Measurements from ENCODE around the gene CPEB3. TPM values are rescaled to one million over a fixed set of nuclear protein-coding genes. Genes with fewer than 3 reads are reported as not detected.

CPEB3 gene
- total RNA-seq, 1 experiment from 2014 or later = 2.8 TPM

- no peaks in the 10 kb centered on the region for H3K9me3 Mint-ChIP-seq (ENCODE audit: unreplicated experiment)
- H3K27me3 Mint-ChIP-seq (ENCODE audit: insufficient read depth, unreplicated experiment) = no peaks in the 10 kb centered on the region
- TF ChIP-seq CTCF (IDR thresholded peaks at IDR 0.05; ENCODE audit: unreplicated experiment) = no peak
- ChIA-PET POLR2A (interaction anchor here (1.0 kb wide), 1 partner anchor 108 kb away, joined by 3 read pairs; the partner anchor contains the start of genes CPEB3 and MARCHF5), CTCF (interaction anchor here (0.6 to 1.0 kb wide), 3 partner anchors 15 to 153 kb away, joined by 3 to 4 read pairs (median 3); no protein-coding TSS in a partner anchor)
- no peak for DNase-seq (ENCODE audit: unreplicated experiment)
- intact Hi-C loops (cut with micrococcal nuclease) = no loop called here
- H3K36me3 Mint-ChIP-seq (ENCODE audit: insufficient read depth, unreplicated experiment) = peaks cover 25% of the 10 kb centered on the region
- BruUV-seq (replicated peaks) = no TSS peak
- no peak overlapping the region for H3K27ac Mint-ChIP-seq (ENCODE audit: low read depth, unreplicated experiment)
- no peak overlapping the region for H3K4me3 Mint-ChIP-seq (ENCODE audit: unreplicated experiment)
- no peaks in the 10 kb centered on the region for H3K4me1 Mint-ChIP-seq (ENCODE audit: insufficient read depth, unreplicated experiment)
Measured at GRCh38 chr10:92183199-92183598, 107.7 kb downstream of the CPEB3 start.

DNA sequence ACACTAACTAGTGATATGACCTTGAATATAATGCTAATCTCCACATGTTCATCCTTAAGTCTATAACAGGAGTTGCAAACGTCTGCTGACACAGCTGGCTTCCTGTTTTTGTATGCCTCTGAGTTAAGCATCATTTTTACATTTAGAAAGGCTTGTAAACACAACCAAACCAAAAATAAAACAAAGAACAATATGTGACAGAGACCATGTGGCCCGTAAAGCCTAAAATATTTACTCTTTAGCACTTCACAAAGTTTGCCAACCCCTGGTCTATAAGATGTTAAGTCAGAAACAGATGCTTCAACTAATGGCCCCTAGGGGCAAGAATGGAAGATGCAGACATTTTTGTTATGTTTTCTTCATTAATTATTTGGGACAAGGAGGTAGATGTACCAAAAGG is 109.3 kb downstream of the CPEB3 start:
- DNase-seq (ENCODE audit: unreplicated experiment) = peak; percentile 9
- CTCF ChIA-PET = interaction anchor here (0.6 kb wide), 1 partner anchor 24 kb away, joined by 3 read pairs; no protein-coding TSS in a partner anchor
- Mint-ChIP-seq H3K4me3 (ENCODE audit: unreplicated experiment) (no peak overlapping the region), H3K4me1 (ENCODE audit: insufficient read depth, unreplicated experiment) (peaks cover 6% of the 10 kb centered on the region), H3K27ac (ENCODE audit: low read depth, unreplicated experiment) (no peak overlapping the region), H3K36me3 (ENCODE audit: insufficient read depth, unreplicated experiment) (peaks cover 13% of the 10 kb centered on the region), H3K27me3 (ENCODE audit: insufficient read depth, unreplicated experiment) (no peaks in the 10 kb centered on the region), H3K9me3 (ENCODE audit: unreplicated experiment) (no peaks in the 10 kb centered on the region)
- no peak for TF ChIP-seq CTCF (IDR thresholded peaks at IDR 0.05; ENCODE audit: unreplicated experiment)
- no TSS peak for BruUV-seq (replicated peaks)
- intact Hi-C loops (cut with micrococcal nuclease) = no loop called here
- POLR2A ChIA-PET = interaction anchor here (0.6 to 2.5 kb wide), 3 partner anchors 23 to 109 kb away, joined by 3 to 8 read pairs (median 4); partner anchors contain the start of genes CPEB3 and MARCHF5

- peaks cover 6% of the 10 kb centered on the region for H3K4me1 Mint-ChIP-seq (ENCODE audit: insufficient read depth, unreplicated experiment)
- peaks cover 12% of the 10 kb centered on the region for H3K36me3 Mint-ChIP-seq (ENCODE audit: insufficient read depth, unreplicated experiment)
- BruUV-seq (replicated peaks) = no TSS peak
- no peaks in the 10 kb centered on the region for H3K9me3 Mint-ChIP-seq (ENCODE audit: unreplicated experiment)
- intact Hi-C loops (cut with micrococcal nuclease) = no loop called here
- CTCF ChIA-PET = no interaction called here
- POLR2A ChIA-PET = interaction anchor here (1.1 to 2.5 kb wide), 3 partner anchors 20 to 110 kb away, joined by 3 to 8 read pairs (median 3); partner anchors contain the start of genes CPEB3 and MARCHF5
- no peak for TF ChIP-seq CTCF (IDR thresholded peaks at IDR 0.05; ENCODE audit: unreplicated experiment)
- no peak for DNase-seq (ENCODE audit: unreplicated experiment)
- H3K27ac Mint-ChIP-seq (ENCODE audit: low read depth, unreplicated experiment) = no peak overlapping the region
- H3K27me3 Mint-ChIP-seq (ENCODE audit: insufficient read depth, unreplicated experiment) = no peaks in the 10 kb centered on the region
- no peak overlapping the region for H3K4me3 Mint-ChIP-seq (ENCODE audit: unreplicated experiment)
Measured at GRCh38 chr10:92180399-92180798, 110.5 kb downstream of the CPEB3 start.

DNA sequence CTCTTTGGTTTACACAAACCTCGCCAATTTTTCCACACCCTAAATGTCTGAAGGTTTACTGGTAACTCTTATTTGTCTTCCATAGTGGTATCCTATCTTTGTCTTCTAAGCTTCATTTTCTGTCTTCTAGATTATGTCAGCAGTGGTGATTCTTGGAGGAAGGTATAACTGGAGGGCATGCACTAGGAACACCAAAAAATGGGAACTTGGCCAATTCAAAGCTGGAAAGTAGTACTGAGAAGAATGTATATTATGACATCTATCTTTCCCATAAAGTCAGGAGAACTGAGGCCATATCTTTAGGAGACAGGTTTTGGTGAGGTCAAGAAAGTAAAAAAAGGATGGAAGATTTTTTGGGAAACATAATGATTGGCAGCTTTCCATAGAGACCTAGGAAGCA is 113.3 kb downstream of the CPEB3 start:
- Mint-ChIP-seq H3K27ac (ENCODE audit: low read depth, unreplicated experiment) (no peak overlapping the region), H3K27me3 (ENCODE audit: insufficient read depth, unreplicated experiment) (no peaks in the 10 kb centered on the region), H3K4me1 (ENCODE audit: insufficient read depth, unreplicated experiment) (peaks cover 6% of the 10 kb centered on the region), H3K4me3 (ENCODE audit: unreplicated experiment) (no peak overlapping the region), H3K36me3 (ENCODE audit: insufficient read depth, unreplicated experiment) (peaks cover 4% of the 10 kb centered on the region), H3K9me3 (ENCODE audit: unreplicated experiment) (no peaks in the 10 kb centered on the region)
- ChIA-PET POLR2A (no interaction called here), CTCF (interaction anchor here (0.6 to 0.7 kb wide), 2 partner anchors 72 to 114 kb away, joined by 3 read pairs; partner anchors contain the start of gene MARCHF5)
- no peak for TF ChIP-seq CTCF (IDR thresholded peaks at IDR 0.05; ENCODE audit: unreplicated experiment)
- no TSS peak for BruUV-seq (replicated peaks)
- DNase-seq (ENCODE audit: unreplicated experiment) = peak; percentile 21
- intact Hi-C loops (cut with micrococcal nuclease) = no loop called here
